GM12891 (cell line): ENCODE measurements around the gene MCM9.
A peak's percentile ranks its signal among the peaks of the same experiment; 100 is the strongest.

Experiments
- DNase-seq: peaks from one replicate; pipeline ENCODE4 v3.0.0; 2011; ENCODE audit warnings: low spot score; ENCODE audit not compliant: insufficient read length
- FAIRE-seq: peaks from 2 replicates; lab custom pipeline; 2011; peaks lifted over from hg19 to GRCh38; lab: Jason Lieb, UNC
- PAX5 ChIP-seq: IDR thresholded peaks from 2 replicates; pipeline ENCODE4 v1.6.1; 2011; ENCODE audit warnings: low read length, moderate library complexity, mild to moderate bottlenecking; ENCODE audit not compliant: insufficient read depth, severe bottlenecking
- POLR2A ChIP-seq: IDR thresholded peaks from 2 replicates; pipeline ENCODE4 v1.6.1; 2011; ENCODE audit warnings: low read depth, low read length, control low read depth
- POLR2AphosphoS5 ChIP-seq: IDR thresholded peaks from 2 replicates; pipeline ENCODE4 v1.6.1; 2011; ENCODE audit warnings: low read depth, low read length, control low read depth
- POU2F2 ChIP-seq: IDR thresholded peaks from 2 replicates; pipeline ENCODE4 v1.6.1; 2011; ENCODE audit warnings: low read depth, mild to moderate bottlenecking, control low read depth, low read length, moderate library complexity
- SPI1 ChIP-seq: IDR thresholded peaks from 2 replicates; pipeline ENCODE4 v1.6.1; 2011; ENCODE audit warnings: low read depth, low read length, control low read depth
- TAF1 ChIP-seq: IDR thresholded peaks from 2 replicates; pipeline ENCODE4 v1.6.1; 2011; ENCODE audit warnings: low read depth, low read length, control low read depth

Gene MCM9

DNA sequence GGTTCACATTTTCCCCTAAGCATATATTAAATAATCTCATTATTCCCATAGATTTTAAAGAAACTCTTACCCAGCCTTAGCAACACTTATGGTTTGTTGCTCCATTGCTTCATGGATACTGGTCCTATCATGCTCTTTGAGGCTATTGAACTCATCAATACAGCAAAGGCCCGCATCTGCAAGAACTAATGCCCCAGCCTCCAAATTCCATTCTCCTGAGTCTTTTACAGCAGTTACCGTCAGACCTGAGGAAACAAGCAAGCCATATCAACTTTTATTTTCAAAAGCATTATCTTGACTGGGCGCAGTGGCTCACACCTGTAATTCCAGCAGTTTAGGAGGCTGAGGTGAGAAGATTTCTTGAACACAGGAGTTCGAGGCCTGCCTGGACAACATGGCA lies 78.7 kb downstream of the MCM9 start:
- FAIRE-seq (no peak), DNase-seq (no peak)
- TF ChIP-seq TAF1 (no peak), POLR2A (no peak), SPI1 (no peak), POLR2AphosphoS5 (no peak), POU2F2 (no peak), PAX5 (no peak)

DNA sequence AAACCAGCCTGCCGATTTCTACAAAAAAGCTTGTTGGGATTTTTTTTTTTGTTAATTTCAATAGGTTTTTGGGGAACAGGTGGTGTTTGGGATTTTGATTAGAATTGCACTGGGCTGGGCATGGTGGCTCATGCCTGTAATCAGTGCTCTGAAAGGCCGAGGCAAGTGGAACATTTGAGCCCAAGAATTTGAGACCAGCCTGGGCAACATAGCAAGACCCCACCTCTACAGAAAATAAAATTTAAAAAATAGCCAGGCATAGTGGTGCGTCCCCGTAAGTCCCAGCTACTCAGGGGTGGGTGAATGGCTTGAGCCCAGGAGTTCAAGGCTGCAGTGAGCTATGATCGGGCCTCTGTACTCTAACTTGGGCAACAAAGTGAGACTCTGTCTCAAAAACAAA lies 81.6 kb downstream of the MCM9 start:
- DNase-seq (no peak), FAIRE-seq (no peak)
- TF ChIP-seq POLR2A: no peak
- TF ChIP-seq POU2F2: no peak
- no peak for TF ChIP-seq SPI1
- TF ChIP-seq POLR2AphosphoS5: no peak
- no peak for TF ChIP-seq PAX5
- no peak for TF ChIP-seq TAF1

DNA sequence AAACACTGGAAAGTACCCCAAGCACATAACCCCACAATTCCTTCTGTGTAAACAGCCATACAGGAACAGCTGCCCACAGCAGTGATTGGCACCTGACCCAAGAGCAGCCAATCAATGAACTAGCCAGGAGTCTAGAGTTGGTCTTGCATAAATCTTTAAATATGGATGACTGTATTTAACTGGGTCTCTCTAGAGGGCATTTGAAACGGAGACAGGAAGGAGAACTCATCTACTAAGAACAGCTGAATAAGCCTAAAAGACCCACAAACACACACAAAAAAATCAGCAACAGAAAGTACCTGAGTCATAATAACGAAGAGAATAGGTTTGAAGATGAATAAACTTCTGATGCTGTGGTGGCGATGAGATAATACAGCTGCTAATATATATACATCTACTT lies 90.0 kb downstream of the MCM9 start:
- peak; percentile 70 for FAIRE-seq
- DNase-seq: no peak
- no peak for TF ChIP-seq POU2F2
- TF ChIP-seq PAX5: no peak
- no peak for TF ChIP-seq TAF1
- TF ChIP-seq SPI1: no peak
- no peak for TF ChIP-seq POLR2A
- TF ChIP-seq POLR2AphosphoS5: no peak

DNA sequence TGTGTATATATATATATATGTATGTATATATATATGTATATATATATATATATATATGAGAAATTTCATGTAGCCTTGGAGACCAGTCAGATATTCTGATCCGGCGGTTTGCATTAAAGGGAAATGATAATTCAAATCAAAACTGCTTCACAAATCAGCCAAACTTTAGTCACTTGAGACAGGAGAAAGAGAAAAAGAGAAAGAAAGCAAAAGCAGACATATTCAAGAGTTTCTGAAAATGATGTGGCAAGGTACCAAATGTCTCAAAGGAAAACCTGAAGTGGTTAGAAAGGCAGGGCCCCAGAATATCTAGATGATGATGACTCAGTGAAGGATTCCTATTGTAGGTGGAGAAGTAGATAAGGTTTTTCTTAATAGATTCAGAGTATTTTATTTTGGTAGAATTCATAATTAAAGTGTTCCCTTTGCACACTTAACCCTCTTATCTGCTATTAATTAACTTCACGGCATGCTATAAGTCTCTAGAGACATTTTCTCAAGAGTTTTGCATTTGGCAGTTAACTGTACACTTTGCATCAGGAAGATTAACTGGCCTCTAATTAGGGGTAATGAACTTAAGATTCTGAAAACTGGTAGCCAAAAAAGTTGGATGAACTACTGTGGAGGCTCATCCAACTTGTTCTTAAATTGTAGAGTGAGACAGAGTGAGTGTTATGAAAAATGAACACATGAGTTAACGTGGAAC lies 91.1 kb downstream of the MCM9 start:
- DNase-seq: peak; percentile 17
- TF ChIP-seq SPI1 (peak; percentile 30; the same call in 1 of the 2 replicates), TAF1 (no peak), POLR2AphosphoS5 (no peak)
- peak; percentile 60 for FAIRE-seq

DNA sequence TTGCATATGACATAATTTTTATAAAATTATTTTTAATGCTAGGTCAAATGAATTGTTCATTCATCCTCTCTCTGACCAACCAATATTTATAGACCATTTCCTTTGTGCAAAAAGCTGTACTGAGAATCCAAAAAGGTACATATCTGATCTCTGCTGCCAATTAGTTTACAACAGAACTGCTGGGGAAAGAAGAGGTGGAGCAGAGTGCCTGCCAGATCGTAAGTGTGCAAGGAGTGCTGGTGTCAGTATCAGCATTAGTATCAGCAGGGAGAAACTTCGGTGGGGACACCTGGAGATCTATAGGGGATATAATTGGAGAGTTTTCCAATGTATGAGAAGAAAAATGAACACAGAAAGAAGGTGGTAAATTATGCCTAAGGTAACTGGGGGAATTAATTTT lies 104.3 kb downstream of the MCM9 start:
- TF ChIP-seq PAX5: no peak
- no peak for FAIRE-seq
- DNase-seq: no peak

DNA sequence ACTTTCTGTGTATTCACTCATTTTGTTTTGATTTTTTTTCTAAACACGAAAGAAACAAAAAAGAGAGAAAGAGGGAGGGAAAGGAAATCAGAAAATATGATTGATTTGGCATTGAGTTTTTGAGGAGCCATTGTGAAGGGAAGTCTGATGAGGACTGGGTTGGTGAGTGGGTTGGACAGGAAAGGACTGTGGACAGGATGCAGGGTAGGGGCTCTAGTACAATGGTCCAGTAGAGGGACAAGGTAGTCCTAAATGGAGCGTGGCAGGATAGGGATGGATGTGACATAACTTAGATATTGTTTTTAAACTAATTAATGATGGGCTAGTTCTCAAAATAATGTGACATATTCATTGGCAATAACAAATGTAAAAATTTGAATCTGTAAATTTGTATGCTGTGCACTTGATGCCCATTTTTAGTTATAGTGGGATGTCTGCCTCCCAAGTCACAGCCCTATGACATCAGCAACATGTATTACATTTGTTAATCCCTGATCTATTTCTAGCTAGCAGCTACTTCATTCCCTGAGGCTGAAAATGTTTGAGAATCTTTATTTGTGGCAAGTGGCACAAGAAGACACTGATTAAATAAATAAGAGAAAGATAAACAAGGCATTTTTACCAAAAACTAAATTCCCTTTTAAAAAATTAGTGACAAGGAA lies 105.0 kb downstream of the MCM9 start:
- TF ChIP-seq PAX5: no peak
- TF ChIP-seq POU2F2: no peak
- no peak for TF ChIP-seq SPI1
- TF ChIP-seq TAF1: no peak
- TF ChIP-seq POLR2AphosphoS5: no peak
- no peak for TF ChIP-seq POLR2A
- no peak for FAIRE-seq
- DNase-seq: no peak

DNA sequence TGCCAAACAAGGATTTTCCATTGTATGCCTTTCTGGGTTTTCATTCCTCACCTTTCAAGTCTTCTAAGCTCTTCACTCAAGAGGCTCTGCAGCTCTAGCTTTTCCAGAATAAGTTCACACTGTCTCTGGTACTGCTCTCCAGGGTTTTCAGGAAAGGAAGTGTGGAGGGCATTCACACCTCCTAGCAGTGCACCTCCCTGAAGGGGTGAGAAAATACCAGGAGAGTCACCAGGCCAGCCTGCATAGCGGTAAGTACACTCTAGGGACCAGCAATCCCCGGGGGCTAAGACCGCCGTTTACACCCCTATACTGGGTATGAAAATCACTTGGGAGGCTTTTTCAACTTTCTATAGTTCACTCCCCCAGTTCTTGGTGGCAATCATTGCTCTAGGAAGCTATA lies 108.9 kb downstream of the MCM9 start:
- FAIRE-seq: no peak
- no peak for DNase-seq
- no peak for TF ChIP-seq SPI1
- no peak for TF ChIP-seq POLR2AphosphoS5
- TF ChIP-seq POU2F2: no peak
- TF ChIP-seq TAF1: no peak
- no peak for TF ChIP-seq PAX5
- no peak for TF ChIP-seq POLR2A

DNA sequence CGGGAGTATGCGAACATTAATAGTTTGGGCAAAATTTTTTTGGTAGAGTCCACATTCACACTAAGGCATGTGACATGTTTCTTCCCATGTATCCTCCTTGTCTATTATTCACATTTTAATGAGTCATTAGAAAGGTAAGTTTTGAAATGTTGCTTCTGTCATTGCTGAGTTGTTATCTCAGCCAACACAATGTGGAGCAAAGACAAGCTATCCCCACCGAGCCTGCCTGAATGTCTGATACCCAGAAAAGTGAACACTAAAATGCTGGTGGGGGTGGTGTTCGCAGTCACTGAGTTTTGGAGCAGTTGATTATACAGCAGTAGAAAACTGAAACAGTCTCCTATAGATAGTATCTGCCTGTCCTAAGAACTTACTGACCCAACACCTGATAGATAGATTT lies 109.3 kb downstream of the MCM9 start:
- DNase-seq (no peak), FAIRE-seq (peak; percentile 20)
- no peak for TF ChIP-seq POU2F2
- TF ChIP-seq POLR2AphosphoS5: no peak
- TF ChIP-seq SPI1: no peak
- TF ChIP-seq TAF1: no peak
- TF ChIP-seq PAX5: no peak
- TF ChIP-seq POLR2A: no peak

DNA sequence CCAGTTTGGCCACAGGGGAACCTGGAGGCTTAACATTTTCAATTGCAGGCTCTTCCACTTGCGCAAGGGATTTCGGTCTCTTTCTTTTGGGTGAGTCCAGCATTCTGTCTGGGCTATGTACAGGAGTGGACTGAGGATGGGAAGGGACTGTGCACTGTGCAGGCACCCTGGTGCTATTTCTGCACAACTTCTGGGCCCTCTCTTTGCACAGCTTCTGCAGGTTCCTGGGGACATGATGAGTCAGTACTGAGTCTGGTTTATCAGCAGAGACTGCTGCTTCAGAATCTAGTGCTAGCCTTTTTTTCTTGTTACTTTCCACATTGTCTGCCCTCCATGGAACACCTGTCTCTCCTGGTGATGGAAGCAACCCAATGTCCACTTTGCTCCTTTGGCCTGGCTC lies 119.5 kb downstream of the MCM9 start:
- TF ChIP-seq TAF1 (no peak), POLR2A (no peak)
- FAIRE-seq (no peak), DNase-seq (no peak)

DNA sequence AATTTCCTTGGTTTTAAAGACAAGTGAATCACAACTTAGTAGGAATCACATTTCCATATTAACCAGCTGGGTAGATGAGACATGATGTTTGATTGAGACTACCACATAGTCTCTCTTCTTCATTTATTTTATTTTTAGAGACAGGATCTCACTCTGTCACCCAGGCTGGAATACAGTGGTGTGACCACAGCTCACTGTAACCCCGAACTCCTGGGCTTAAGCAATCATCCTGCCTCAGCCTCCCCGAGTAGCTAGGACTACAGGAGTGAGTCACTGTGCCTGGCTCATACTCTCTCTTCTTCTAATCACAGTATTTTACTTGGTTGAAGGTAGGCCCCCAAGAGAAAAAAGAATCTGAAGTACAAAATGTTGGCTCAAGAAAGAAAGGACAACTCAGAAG lies 121.2 kb downstream of the MCM9 start:
- TF ChIP-seq POU2F2 (no peak), PAX5 (no peak), TAF1 (no peak), SPI1 (no peak), POLR2A (no peak), POLR2AphosphoS5 (no peak)
- no peak for DNase-seq
- no peak for FAIRE-seq
